GM12878 (cell line): ENCODE data around the gene C8B. TPM values are rescaled to one million over a fixed set of nuclear protein-coding genes. Genes with fewer than 3 reads are reported as not detected.

Experiments
- ATAC-seq: fragments of 200-7000 bp; cut with Tn5 transposase; 3 replicates; pipeline ENCODE4 v1.9.1; 2020; ENCODE audit warnings: mild to moderate bottlenecking, moderate library complexity
- BruUV-seq: library from RNA; stranded (reverse); fragments of 400-500 nt; replicated peaks from 2 replicates; lab custom pipeline; 2021; lab: Mats Ljungman, UMichigan
- CTCF ChIA-PET: fragments of 300-600 bp; sonication (Branson Sonifier 250); formaldehyde crosslinking; extraction: SDS; loops from one replicate; lab custom pipeline; 2021; ENCODE audit warnings: inconsistent platforms; lab: Yijun Ruan, JAX
- POLR2A ChIA-PET: fragments of 350-600 bp; formaldehyde crosslinking; extraction: SDS; loops from one replicate; lab custom pipeline; 2021; ENCODE audit warnings: inconsistent platforms; lab: Charles Lee
- RAD21 ChIA-PET: fragments of 300-600 bp; sonication (Branson Sonifier 250); formaldehyde crosslinking; loops from one replicate; lab custom pipeline; 2023; ENCODE audit warnings: antibody characterized with exemption; ENCODE audit not compliant: unreplicated experiment; lab: Charles Lee
- SMC1A ChIA-PET: fragments of 300-600 bp; sonication (Branson Sonifier 250); formaldehyde crosslinking; loops from one replicate; lab custom pipeline; 2023; ENCODE audit not compliant: unreplicated experiment, uncharacterized antibody; lab: Charles Lee
- DNase-seq: peaks from one replicate; pipeline ENCODE4 v3.0.0-alpha.2; 2011; ENCODE audit warnings: low read depth, low spot score
- FAIRE-seq: peaks from 3 replicates; lab custom pipeline; 2011; peaks lifted over from hg19 to GRCh38; lab: Jason Lieb, UNC
- H2AFZ ChIP-seq: 2 replicates; pipeline ENCODE4 v1.6.0; 2011; ENCODE audit warnings: low read depth, low read length, control low read depth; ENCODE audit not compliant: control insufficient read depth
- H3K27ac ChIP-seq: 2 replicates; pipeline ENCODE4 v1.5.1; 2011; ENCODE audit warnings: control low read depth; ENCODE audit not compliant: control insufficient read depth, insufficient read depth
- H3K27me3 ChIP-seq, 2 experiments: replicated peaks in 1 of 2; 2 replicates each; pipeline versions ENCODE4 v1.6.0 to v1.6.1; 2011; ENCODE audit warnings: low read length in 1 of 2; ENCODE audit not compliant: control insufficient read depth in 2 of 2, insufficient read depth in 2 of 2
- H3K36me3 ChIP-seq, 2 experiments: 2 replicates each; pipeline ENCODE4 v1.5.1; 2011; ENCODE audit warnings: low read length in 1 of 2; ENCODE audit not compliant: control insufficient read depth in 2 of 2, insufficient read depth in 2 of 2
- H3K4me1 ChIP-seq: 2 replicates; pipeline ENCODE4 v1.6.1; 2011; ENCODE audit warnings: mild to moderate bottlenecking, low read length, moderate library complexity, mixed read lengths; ENCODE audit not compliant: control insufficient read depth, insufficient read depth
- H3K4me2 ChIP-seq: 2 replicates; pipeline ENCODE4 v1.6.0; 2011; ENCODE audit warnings: control low read depth; ENCODE audit not compliant: control insufficient read depth, insufficient read depth
- H3K4me3 ChIP-seq: fragments of 200-600 bp; sonication (generic); 2 replicates; pipeline ENCODE4 v1.5.1; 2016
- H3K79me2 ChIP-seq: 2 replicates; pipeline ENCODE4 v1.6.0; 2011; ENCODE audit warnings: low read length; ENCODE audit not compliant: control insufficient read depth, insufficient read depth
- H3K9ac ChIP-seq: 2 replicates; pipeline ENCODE4 v1.8.0; 2011; ENCODE audit warnings: low read length, control low read depth, mixed read lengths; ENCODE audit not compliant: control insufficient read depth, insufficient read depth
- H3K9me3 ChIP-seq: replicated peaks from 3 replicates; pipeline ENCODE4 v1.5.1; 2011; ENCODE audit warnings: mild to moderate bottlenecking, low read length; ENCODE audit not compliant: control insufficient read depth, insufficient read depth
- H4K20me1 ChIP-seq: 2 replicates; pipeline ENCODE4 v1.6.0; 2011; ENCODE audit not compliant: control insufficient read depth, insufficient read depth
- MXI1 ChIP-seq: fragments of 150-350 bp; IDR thresholded peaks from 2 replicates; pipeline ENCODE4 v1.6.1; 2011; ENCODE audit warnings: low read depth, mild to moderate bottlenecking, inconsistent platforms, low read length, improper control_type of control experiment
- NFIC ChIP-seq: IDR thresholded peaks from 2 replicates; pipeline ENCODE4 v1.6.1; 2012; ENCODE audit warnings: low read depth, mild to moderate bottlenecking, inconsistent platforms, low read length, moderate library complexity
- NFXL1 ChIP-seq: fragments of 450-650 bp; IDR thresholded peaks from 2 replicates; pipeline ENCODE4 v1.6.1; 2017; ENCODE audit warnings: antibody characterized with exemption, mild to moderate bottlenecking, borderline replicate concordance
- NR2C2 ChIP-seq: IDR thresholded peaks from 2 replicates; pipeline ENCODE4 v1.6.1; 2011; ENCODE audit warnings: borderline replicate concordance, low read depth; ENCODE audit not compliant: control insufficient read depth, insufficient read length
- PAX5 ChIP-seq: IDR thresholded peaks from 2 replicates; pipeline ENCODE4 v1.6.1; 2011; ENCODE audit warnings: low read depth, low read length, borderline replicate concordance
- RFX5 ChIP-seq: IDR thresholded peaks from 2 replicates; pipeline ENCODE4 v1.6.1; 2011; ENCODE audit warnings: low read depth, low read length, improper control_type of control experiment
- SP1 ChIP-seq: IDR thresholded peaks from one replicate; pipeline ENCODE4 v1.6.1; 2011; ENCODE audit warnings: low read depth, low read length
- ZNF207 ChIP-seq: fragments of 450-650 bp; IDR thresholded peaks from 2 replicates; pipeline ENCODE4 v1.6.1; 2014; ENCODE audit warnings: antibody characterized with exemption, mild to moderate bottlenecking, borderline replicate concordance
- WGBS: methylation state at CpG from one replicate; pipeline ENCODE4 v1.1.6; 2016; ENCODE audit warnings: low lambda C conversion rate; ENCODE audit not compliant: insufficient replicate concordance, insufficient coverage; ENCODE audit errors: missing lambda C conversion rate; 5-methylcytosine and 5-hydroxymethylcytosine counted together
- in situ Hi-C: fragments of 300-500 bp; cut with MboI; formaldehyde crosslinking; loops from 9 replicates; pipeline ENCODE4 v1.14.3; 2018; ENCODE audit warnings: mixed read lengths
- intact Hi-C: fragments of 100-400 bp; cut with micrococcal nuclease; formaldehyde crosslinking; loops from one replicate; pipeline ENCODE4 v1.14.2; 2022; ENCODE audit not compliant: unreplicated experiment
- polyA plus RNA-seq, 11 experiments: library from polyadenylated mRNA; depleted of rRNA in 4 of 11; unstranded in 6 of 11; stranded (reverse) in 5 of 11; fragments of >200 nt; fragmentation: Nextera tagmentation in 4 of 11; fragmentation: Illumina TruSeq in 1 of 11; extraction: Ambion mirVana in 4 of 11; extraction: Trizol in 1 of 11; gene quantifications; 1 replicate in 1 of 11; 2 replicates in 10 of 11; pipeline versions ENCODE4 v1.2.1 to v1.2.3, GENCODE V29; 2011 to 2016; ENCODE audit warnings: inconsistent platforms in 2 of 11, missing spikeins in 2 of 11, low read depth in 1 of 11
- total RNA-seq, 4 experiments: library from RNA; depleted of rRNA in 3 of 4; stranded (reverse); fragments of >200 nt in 3 of 4; fragmentation: Illumina TruSeq in 1 of 4; extraction: Trizol in 1 of 4; gene quantifications; 2 replicates each; pipeline versions ENCODE4 v1.2.1 to v1.2.3, GENCODE V29; 2013 to 2021

Gene C8B
- total and polyA plus RNA-seq, 10 of the 15 experiments (the other 5 are each of a cell fraction or from before 2014, with no cell fraction given): not detected

DNA sequence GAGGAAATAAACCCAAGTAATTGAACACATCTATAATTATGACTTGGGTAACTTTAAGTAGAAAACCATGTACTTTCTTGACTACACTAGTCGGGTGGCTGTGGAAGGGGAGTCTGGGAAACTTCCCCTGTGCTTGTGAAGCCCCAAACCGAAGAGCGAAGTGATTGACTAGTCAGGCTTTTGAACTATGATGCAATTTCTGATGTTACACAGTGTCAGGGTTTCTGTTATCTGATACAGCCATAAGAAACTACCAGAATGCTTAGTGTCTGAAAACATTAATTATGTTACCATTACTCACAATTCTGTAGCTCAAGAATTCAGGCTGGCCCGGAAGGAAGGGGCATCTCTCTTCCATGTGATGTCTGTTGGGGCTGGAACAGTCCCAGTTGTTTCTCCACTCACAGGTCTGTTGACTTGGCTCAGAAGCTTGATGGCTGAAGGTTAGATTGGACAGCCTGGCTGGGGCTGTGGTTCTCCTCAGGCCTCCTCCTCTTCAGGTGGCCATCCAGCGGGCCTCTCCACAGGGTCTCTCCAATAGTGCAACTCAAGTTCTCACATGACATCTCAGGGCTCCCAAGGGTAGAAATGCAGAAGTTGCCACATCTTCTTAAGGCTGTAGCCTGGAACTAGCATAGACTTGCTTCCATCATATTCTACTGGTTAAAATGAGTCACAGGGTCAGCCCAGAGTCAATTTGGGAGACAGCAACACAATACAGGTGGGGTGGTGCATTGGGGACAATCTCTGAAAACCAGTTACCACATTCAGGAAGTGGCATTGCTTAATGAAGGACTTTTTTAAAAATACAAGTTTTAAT is 8.3 kb upstream of the C8B start:
- intact Hi-C loops: no loop called here
- Histone ChIP-seq H2AFZ (no peak overlapping the region), H3K9ac (no peak overlapping the region), H4K20me1 (no peaks in the 10 kb centered on the region), H3K4me2 (no peak overlapping the region), H3K27me3 (no peaks in the 10 kb centered on the region; a peak in 1 of 4 replicates), H3K79me2 (no peaks in the 10 kb centered on the region), H3K9me3 (no peaks in the 10 kb centered on the region), H3K4me1 (no peaks in the 10 kb centered on the region), H3K27ac (no peak overlapping the region), H3K4me3 (no peak overlapping the region), H3K36me3 (no peaks in the 10 kb centered on the region)
- ATAC-seq (no peak), FAIRE-seq (no peak), DNase-seq (no peak)
- ChIA-PET RAD21 (no interaction called here), CTCF (interaction anchor here (0.6 kb wide), 1 partner anchor 90 kb away, joined by 3 read pairs; no protein-coding TSS in a partner anchor), POLR2A (no interaction called here), SMC1A (no interaction called here)
- no TSS peak for BruUV-seq
- TF ChIP-seq RFX5 (no peak), ZNF207 (no peak), PAX5 (no peak), NR2C2 (no peak), MXI1 (no peak), SP1 (no peak), NFXL1 (no peak)
- in situ Hi-C loops: no loop called here
- 33% methylated on average over 5 of the region's 5 CpGs for WGBS

DNA sequence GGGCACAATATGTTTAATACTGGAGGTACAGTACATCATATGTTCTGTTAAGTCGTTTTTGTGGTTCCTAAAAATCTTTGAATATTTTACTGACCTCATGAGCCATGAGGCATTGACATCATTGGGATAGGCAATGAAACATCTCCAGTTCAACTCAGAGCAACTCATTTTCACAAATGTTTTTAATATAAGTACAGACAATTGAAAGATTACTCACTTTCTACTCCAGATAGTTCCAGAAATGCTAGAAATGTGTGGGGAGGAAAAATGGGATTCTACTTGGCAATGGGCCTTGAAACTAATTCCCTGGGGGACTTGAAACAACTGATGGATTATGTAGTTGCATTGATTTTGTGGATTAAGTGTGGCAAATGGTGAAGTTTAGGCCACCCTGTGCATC is 7.2 kb upstream of the C8B start:
- ChIA-PET RAD21 (no interaction called here), SMC1A (no interaction called here), CTCF (no interaction called here), POLR2A (no interaction called here)
- no peak overlapping the region for H3K27ac ChIP-seq
- no peaks in the 10 kb centered on the region; a peak in 1 of 4 replicates for H3K27me3 ChIP-seq
- FAIRE-seq: no peak
- no peak for DNase-seq
- TF ChIP-seq NFXL1: no peak
- TF ChIP-seq NFIC: no peak
- no peak for TF ChIP-seq MXI1
- H3K9ac ChIP-seq: no peak overlapping the region
- no peaks in the 10 kb centered on the region for H3K4me1 ChIP-seq
- no peaks in the 10 kb centered on the region for H3K9me3 ChIP-seq
- intact Hi-C loops: no loop called here
- no peak overlapping the region for H3K4me3 ChIP-seq
- H3K36me3 ChIP-seq: no peaks in the 10 kb centered on the region
- WGBS: 0% methylated on average over 1 of the region's 1 CpG
- in situ Hi-C loops: no loop called here
- no TSS peak for BruUV-seq
- no peaks in the 10 kb centered on the region for H3K79me2 ChIP-seq
- no peaks in the 10 kb centered on the region for H4K20me1 ChIP-seq
- no peak overlapping the region for H2AFZ ChIP-seq
- H3K4me2 ChIP-seq: no peak overlapping the region
- ATAC-seq: no peak
